Measurements from ENCODE around the gene MGAT4D.

DNA sequence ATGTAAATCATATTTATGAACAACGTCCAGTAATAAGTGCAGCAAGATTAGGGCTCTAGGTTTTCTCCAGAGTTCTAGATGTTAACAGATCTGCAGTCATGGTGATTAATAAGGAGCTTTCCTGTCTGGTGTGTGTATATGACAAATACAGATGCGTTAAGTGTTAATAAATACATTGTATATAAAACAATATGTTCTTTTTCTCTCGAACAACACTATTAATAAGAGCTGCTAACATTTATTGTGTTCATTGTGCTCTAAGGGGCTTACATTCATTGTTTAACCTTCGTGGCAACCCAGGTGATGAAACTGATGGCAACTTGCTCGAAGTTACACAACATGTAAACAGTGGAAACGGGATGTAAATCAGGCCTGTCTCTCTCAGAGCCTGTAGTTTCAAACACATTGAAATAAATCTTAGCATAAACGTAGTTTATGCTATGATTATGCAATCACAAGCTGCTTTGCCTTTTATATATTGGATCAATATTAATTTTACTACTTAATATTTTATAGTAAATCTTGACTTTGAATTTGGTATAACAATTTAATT lies 70.1 kb downstream of the MGAT4D start:
- TF ChIP-seq CTCF (IDR thresholded peaks at IDR 0.05) (no peak), POLR2A (IDR thresholded peaks at IDR 0.05) (no peak)

Data from thyroid gland (tissue), 4 donors.